NCI-H146 (cell line): ENCODE data around the gene CASKIN1.
"Not testable (repeated sequence)": the region's sequence is repeated elsewhere in the genome, so short reads cannot be mapped to it uniquely, and the experiment has no call there.

Experiments used
- DNase-seq: peaks from one replicate; lab custom pipeline; 2025; lab: John Stamatoyannopoulos, UW

CASKIN1 gene

DNA sequence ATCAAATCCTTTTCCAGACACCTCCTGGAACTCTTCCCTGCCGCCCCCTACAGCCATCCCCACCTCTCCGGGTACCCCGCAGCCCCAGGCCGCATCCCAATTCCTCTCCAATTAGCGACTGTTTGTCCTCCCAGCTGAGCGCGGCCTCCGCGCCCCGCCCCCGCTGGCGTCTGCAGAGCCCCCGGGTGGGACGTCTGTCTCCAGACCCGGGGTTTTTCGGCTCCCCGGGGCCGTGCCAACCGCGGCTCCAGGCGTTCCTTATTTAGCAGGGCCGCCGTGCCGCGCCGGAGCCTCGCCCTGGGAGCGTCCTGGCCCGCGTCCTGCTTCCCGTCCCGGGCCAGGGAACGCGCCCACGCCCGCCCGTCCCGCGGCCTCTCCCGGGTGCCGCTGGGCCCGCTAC lies 61.3 kb downstream of the CASKIN1 start:
- not testable (repeated sequence) for DNase-seq

DNA sequence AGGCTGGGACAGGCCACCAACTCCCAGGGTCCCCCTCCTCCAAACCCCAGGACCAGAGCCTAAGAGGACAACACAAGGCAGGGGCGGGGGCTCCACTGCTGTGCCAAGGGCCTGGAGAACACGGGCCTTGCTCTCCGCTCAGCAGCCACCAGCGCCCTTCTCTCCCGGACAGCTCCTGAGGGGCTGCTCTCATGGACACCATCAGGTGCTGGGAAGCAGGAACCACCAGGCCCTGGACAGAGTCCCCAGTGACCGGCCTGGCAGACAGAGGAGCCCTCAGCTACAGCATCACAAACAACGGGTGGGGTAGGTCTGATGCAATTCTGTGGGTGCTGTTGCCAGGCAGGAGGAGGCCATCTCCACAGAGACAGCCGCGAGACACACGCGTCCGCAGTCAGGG lies 62.6 kb downstream of the CASKIN1 start:
- not testable (repeated sequence) for DNase-seq

DNA sequence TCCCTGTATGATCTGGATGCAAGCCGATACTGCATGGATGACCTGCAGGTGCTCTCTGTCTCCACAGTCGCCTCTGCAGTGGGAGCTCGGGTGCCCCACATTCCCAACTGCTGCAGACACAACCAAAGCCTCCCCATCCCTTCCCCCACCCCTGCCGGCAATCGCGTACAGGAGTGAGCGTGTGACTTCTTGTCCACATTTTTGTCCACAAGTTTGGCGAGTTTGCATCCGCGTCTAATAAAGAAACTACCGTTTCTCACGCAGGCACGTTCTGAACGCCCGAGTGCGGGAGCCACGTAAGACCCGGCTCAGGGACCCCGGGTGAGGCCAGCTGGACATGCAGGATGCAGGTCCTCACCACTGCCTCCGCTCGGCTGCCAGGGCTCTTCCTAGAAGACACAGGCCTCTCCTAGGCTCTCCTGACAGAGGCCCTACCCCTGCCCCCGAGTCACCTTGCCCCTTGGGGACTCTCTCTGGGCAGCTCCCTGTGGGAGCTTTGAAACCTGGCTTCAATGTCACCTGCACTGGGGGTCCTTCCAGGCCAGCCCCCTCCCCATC lies 66.4 kb downstream of the CASKIN1 start:
- not testable (repeated sequence) for DNase-seq

DNA sequence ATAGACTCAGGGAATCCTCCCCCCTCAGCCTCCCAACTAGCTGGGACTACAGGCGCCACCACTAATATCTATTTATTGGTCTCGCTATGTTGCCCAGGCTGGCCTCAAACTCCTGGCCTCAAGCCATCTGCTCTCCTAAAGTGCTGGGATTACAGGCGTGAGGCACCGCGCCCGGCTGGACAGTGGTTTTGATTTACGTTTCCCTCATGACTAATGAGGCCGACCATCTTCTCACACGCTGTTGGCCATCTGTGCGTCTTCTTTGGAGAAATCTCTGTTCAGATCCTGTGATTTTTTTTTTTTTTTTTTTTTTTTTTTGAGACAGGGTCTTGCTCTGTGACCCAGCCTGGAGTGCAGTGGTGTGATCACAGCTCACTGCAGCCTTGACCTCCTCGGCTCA lies 67.2 kb downstream of the CASKIN1 start:
- DNase-seq: not testable (repeated sequence)

DNA sequence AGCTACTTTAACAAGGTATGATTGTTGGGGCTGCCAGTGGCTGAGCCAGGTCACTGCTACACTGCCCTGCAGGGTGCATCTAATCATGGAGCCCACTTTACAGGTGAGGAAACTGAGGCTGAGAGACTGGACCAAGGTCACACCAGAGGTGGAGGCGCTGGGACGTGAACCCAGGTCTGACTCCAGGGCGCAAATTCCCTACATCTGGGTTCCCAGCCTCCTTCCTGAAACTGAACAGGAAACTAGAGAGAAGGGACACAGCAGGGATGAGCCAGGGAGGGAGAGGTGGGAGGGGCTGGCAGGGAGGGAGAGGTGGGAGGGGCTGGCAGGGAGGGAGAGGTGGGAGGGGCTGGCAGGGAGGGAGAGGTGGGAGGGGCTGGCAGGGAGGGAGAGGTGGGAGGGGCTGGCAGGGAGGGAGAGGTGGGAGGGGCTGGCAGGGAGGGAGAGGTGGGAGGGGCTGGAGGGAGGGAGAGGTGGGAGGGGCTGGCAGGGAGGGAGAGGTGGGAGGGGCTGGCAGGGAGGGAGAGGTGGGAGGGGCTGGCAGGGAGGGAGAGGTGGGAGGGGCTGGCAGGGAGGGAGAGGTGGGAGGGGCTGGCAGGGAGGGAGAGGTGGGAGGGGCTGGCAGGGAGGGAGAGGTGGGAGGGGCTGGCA lies 68.7 kb downstream of the CASKIN1 start:
- peak; percentile 73 for DNase-seq
